CD4-positive, alpha-beta T cell treated with Interleukin-6 for 4 hours (primary cell): ENCODE data around the gene SH3RF2.
"Not testable (repeated sequence)": the region's sequence is repeated elsewhere in the genome, so short reads cannot be mapped to it uniquely, and the experiment has no call there.

Experiments used
- DNase-seq: peaks from one replicate; pipeline ENCODE4 v3.0.0-alpha.2; 2020; ENCODE audit warnings: mixed read lengths

The SH3RF2 gene

DNA sequence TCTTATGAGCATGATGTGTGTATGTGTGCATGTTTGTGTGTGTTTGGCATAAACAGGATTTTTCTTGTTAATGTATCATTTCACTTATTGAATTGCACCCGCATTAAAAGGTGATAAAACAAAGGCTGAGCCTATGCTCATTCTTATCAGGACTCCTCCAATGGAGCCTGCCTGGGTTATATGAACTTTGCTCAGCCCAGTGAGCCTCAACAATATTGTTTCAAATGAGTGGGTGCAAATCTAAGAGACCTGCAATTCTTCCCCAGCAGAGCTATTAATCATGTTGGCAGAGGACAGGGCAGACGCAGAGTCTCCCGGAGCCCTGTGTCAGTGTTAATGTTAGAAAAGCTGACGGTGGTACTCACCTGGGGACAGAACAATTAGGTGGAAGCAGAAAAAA, 71.6 kb downstream of the SH3RF2 start:
- DNase-seq, result no peak

DNA sequence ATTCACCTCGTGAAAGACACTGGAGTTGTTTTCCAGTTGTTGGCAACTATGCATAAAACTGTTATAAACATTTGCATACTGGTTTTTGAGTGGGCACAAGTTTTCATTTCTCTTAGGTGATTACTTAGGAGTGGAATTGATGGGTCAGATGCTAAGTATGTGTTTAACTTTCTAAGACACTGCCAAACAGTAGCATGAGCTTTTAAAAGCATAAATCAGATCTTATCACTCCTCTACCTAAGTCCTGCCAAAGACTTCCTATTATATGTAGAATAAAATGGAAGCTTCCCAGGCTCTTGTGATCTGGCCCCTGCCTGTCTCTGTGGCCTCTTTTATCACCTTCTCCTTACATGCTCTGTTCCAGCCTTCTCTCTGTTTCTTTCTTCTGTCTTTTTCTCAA, 72.6 kb downstream of the SH3RF2 start:
- no peak for DNase-seq

DNA sequence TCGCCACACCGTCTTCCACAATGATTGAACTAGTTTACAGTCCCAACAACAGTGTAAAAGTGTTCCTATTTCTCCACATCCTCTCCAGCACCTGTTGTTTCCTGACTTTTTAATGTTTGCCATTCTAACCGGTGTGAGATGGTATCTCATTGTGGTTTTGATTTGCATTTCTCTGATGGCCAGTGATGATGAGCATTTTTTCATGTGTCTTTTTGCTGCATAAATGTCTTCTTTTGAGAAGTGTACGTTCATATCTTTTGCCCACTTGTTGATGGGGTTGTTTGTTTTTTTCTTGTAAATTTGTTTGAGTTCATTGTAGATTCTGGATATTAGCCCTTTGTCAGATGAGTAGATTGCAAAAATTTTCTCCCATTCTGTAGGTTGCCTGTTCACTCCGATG, 74.1 kb downstream of the SH3RF2 start:
- DNase-seq, result not testable (repeated sequence)

DNA sequence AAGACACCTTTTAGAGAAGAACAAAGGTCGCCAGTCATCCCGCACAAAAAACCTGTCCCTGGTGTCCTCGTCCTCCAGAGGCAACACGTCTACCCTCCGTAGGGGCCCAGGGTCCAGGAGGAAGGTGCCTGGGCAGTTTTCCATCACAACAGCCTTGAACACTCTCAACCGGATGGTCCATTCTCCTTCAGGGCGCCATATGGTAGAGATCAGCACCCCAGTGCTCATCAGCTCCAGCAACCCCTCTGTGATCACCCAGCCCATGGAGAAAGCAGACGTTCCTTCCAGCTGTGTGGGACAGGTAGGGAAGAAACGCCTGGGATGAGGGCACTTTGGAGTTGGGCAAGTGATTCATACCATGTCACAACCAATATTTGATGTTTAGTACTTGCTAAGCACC, 77.4 kb downstream of the SH3RF2 start:
- no peak for DNase-seq

DNA sequence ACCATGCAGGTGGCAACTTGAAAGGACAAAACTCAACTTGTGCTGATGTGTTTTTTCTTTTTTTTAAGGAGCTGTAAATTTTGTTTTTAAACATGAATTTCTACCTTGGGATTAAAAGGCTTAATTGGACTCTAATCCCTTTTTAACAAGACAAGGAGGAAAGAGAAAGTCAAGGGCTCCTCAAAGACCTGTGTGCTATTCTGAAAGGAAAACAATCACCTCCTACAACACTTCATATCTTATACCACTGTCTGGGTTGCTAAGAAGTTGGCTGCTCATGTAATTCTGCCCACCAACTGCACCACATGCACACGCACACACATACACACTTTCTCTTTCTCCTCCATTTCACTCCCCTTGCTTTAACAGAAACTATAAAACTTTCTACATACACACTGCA, 78.6 kb downstream of the SH3RF2 start:
- DNase-seq, result no peak

DNA sequence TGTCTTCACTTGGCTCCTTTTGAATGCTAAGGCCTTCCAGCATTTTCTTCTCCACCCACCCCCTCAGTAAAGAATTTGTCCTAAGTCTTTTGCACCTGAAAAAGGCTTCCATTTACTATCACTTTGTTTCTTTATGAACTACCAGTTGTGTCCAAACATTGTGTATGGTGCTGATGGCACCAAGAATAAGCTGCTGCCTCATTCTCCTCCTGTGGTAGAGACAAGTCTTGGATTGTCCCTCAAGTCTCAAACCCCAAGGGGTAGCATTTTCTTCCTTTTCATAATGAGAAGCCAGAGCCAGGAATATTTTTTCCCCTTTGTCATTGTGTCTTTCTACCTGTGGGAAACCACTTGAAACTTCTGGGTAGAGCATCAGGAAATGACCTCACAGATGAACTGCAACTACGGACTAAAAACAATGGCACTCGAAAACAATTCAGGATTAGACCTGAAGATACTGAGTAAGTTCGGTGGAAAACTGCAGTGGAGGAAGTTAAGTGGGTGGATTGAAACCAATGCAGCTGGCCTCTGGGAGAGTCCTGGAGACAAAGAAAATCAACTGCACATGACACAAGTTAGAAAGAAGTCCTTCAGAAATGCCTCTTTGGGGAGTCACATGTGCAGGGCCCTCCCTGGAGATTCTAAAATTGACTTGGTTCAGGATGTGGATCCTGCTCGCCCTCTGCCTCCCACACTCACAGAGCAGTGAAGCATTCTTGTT, 80.5 kb downstream of the SH3RF2 start:
- DNase-seq, result no peak

GRCh38 chr5:146018514-146019375, 82.4 kb downstream of the SH3RF2 start:
- DNase-seq, result no peak

DNA sequence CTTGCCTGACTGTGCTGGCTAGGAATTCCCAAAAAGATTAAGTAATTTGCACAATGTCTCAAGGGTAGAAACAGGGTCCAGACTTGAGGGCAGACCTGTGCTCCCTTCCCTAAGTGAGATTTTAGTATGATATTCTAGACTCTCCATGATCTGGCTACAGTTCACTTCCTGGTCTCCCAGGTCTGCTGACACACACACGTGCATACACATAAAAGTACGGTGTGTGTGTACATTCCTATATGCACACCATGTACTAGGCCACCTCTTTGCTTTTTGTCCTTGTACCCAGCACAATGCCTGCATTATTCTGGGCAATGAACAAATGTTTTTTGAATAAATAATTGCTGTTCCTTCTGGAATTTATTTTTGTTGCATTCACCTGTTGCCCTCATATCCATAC, 83.7 kb downstream of the SH3RF2 start:
- DNase-seq, result no peak

- DNase-seq, result no peak
Observed at GRCh38 chr5:146024034-146024433, 87.7 kb downstream of the SH3RF2 start.

- no peak for DNase-seq
Observed at GRCh38 chr5:146025114-146025680, 88.8 kb downstream of the SH3RF2 start.

- no peak for DNase-seq
Observed at GRCh38 chr5:146025681-146026080, 89.3 kb downstream of the SH3RF2 start.

DNA sequence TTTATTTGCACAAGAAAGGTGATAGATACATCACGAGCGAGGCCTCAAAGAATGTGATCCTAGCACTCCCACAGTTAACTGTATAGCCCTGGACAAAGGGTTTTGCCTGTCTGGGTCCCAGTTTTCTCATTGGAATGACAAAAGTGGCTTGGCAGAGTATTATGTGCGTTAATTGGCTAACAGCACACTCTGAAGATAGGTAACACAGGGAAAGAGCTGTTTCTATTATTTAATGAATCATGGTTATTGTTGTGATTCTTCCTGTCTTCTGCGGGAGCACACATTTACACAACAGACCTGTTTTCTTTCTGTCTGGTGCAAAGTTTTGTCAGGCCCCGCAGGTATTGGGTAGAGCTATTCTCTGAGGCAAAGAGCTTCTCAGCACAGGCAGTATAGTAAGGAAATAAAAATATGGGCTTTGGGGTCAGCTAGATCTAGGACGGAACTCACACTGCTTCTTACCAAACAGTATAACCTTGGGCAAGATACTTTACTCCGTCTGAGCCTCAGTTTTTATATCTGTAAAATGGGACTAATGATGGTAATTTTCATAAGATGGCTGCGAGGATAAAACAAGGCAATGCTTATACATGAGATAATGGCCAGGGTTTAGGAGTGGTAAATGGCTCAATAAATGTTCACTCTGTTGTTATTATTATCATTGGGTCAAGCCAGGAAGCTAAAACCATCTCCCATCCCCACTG, 90.1 kb downstream of the SH3RF2 start:
- DNase-seq, result no peak

- no peak for DNase-seq
Observed at GRCh38 chr5:146027751-146028150, 91.4 kb downstream of the SH3RF2 start.

- DNase-seq, result no peak
Observed at GRCh38 chr5:146032911-146033310, 96.5 kb downstream of the SH3RF2 start.

GRCh38 chr5:146034127-146034526, 97.7 kb downstream of the SH3RF2 start:
- DNase-seq, result no peak

DNA sequence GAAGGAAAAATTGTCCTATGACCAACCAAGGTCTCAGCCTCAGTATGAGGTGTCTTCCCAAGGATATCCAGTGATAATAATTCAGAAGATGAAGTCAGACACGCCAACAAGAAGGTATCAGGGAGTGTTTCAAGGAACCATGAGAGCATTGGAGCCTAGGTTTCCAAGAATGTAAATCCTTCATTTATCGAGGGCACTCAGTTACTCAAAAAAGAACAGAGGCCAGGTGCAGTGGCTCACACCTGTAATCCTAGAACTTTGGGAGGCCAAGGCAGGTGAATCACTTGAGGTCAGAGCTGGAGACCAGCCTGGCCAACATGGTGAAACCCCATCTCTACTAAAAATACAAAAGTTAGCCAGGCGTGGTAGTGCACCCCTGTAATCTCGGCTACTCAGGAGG, 98.2 kb downstream of the SH3RF2 start:
- DNase-seq, result no peak

DNA sequence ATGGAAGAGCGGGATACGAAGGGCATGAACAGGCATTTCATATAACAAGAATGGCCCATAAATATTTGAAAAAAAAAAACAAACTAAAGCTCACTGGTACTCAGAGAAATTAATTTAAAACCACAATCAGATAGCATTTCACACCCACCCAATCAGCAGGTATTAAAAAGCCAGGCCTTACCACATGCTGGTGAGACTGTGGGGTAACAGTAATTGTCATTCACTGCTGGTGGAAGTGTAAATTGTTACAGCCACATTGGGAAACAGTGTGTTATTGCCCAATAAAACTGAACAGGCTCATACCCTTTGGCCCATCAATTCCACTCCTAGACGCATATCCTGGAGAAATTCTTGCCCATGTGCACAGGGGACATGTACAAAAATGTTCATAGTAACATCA, 103.0 kb downstream of the SH3RF2 start:
- no peak for DNase-seq

- DNase-seq, result no peak
Observed at GRCh38 chr5:146040527-146040926, 104.1 kb downstream of the SH3RF2 start.

- no peak for DNase-seq
Observed at GRCh38 chr5:146041180-146041789, 104.9 kb downstream of the SH3RF2 start.

DNA sequence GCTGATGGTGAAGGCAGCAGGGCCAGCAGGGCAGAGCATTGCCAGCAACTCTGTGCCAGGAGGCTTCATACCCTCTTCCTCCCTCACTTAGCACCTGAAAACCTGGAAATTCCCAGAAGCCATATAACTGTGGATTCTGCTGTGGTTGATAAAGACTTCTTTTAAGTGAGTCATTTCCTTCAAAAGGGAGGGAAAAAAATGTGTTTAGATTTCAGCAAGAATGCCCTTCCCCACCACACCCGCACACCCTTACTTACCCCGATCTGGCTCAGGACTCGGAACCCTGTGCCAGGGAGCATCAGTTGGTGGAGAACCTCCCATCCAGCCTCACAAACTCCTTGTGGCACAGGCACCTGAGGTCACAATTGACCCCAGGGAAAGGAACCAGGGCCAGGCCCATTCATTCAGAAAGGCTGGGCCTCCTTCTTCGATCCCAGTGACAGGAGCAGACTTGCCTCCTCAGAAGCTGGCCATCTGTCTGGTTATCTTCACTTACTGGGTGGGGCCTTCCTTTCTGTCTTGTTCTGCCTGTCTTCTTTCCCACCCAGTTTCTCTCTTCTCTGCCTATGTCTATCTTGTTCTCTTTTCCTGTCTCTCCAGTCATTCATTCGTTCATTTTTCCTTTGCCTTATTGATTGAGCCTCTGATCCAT, 106.4 kb downstream of the SH3RF2 start:
- no peak for DNase-seq

- DNase-seq, result no peak
Observed at GRCh38 chr5:146043722-146044121, 107.3 kb downstream of the SH3RF2 start.

GRCh38 chr5:146047396-146047795, 111.0 kb downstream of the SH3RF2 start:
- DNase-seq, result no peak
